ENCODE measurements around the gene HERPUD1.
"Not testable (repeated sequence)": the region's sequence is repeated elsewhere in the genome, so short reads cannot be mapped to it uniquely, and the experiment has no call there.

DNA sequence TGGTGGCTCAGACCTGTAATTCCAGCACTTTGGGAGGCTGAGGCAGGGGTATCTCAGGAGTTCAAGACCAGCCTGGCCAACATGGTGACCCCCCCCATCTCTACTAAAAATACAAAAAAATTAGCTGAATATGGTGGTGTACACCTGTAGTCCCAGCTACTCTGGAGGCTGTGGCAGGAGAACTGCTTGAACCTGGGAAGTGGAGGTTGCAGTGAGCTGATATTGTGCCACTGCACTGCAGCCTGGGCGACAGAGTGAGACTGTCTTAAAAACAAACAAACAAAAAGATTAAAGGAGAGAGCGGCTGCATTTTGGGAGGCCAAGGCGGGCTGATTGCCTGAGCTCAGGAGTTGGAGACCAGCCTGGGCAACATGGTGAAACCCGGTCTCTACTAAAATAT is 55.0 kb downstream of the HERPUD1 start:
- TF ChIP-seq POLR2A, CTCF (IDR thresholded peaks at IDR 0.05): not testable (repeated sequence)

All from uterus (tissue), 2 donors.